GM19238 (cell line): ENCODE results near the gene APEH.

ENCODE experiments used
- DNase-seq: peaks from one replicate; pipeline ENCODE4 v3.0.0; 2011; ENCODE audit warnings: low spot score; ENCODE audit not compliant: insufficient read length

APEH gene

GRCh38 chr3:49673715-49674496 is at the start of gene APEH:
APEH (plus strand) TSS chr3:49674351; CDS start chr3:49674402, 51 bp downstream.
- peak; percentile 97 for DNase-seq

GRCh38 chr3:49625071-49625470 is 49.1 kb upstream of the APEH start:
- no peak for DNase-seq

- no peak for DNase-seq
Measured at GRCh38 chr3:49626101-49626581, 48.0 kb upstream of the APEH start.

- DNase-seq, result no peak
Measured at GRCh38 chr3:49626796-49627195, 47.4 kb upstream of the APEH start.

- no peak for DNase-seq
Measured at GRCh38 chr3:49627634-49628033, 46.5 kb upstream of the APEH start.

GRCh38 chr3:49628249-49628648 is 45.9 kb upstream of the APEH start:
- DNase-seq, result no peak

GRCh38 chr3:49629451-49629850 is 44.7 kb upstream of the APEH start:
- no peak for DNase-seq

- DNase-seq, result no peak
Measured at GRCh38 chr3:49629866-49630265, 44.3 kb upstream of the APEH start.

GRCh38 chr3:49630784-49631183 is 43.4 kb upstream of the APEH start:
- DNase-seq, result no peak

GRCh38 chr3:49634736-49635135 is 39.4 kb upstream of the APEH start:
- DNase-seq, result no peak

- DNase-seq, result no peak
Measured at GRCh38 chr3:49636883-49637609, 37.1 kb upstream of the APEH start.

- no peak for DNase-seq
Measured at GRCh38 chr3:49638445-49638844, 35.7 kb upstream of the APEH start.

GRCh38 chr3:49639551-49639950 is 34.6 kb upstream of the APEH start:
- no peak for DNase-seq

- no peak for DNase-seq
Measured at GRCh38 chr3:49641292-49641691, 32.9 kb upstream of the APEH start.

- no peak for DNase-seq
Measured at GRCh38 chr3:49641921-49642707, 32.0 kb upstream of the APEH start.

GRCh38 chr3:49642708-49643145 is 31.4 kb upstream of the APEH start:
- no peak for DNase-seq

- DNase-seq, result no peak
Measured at GRCh38 chr3:49644684-49645083, 29.5 kb upstream of the APEH start.

- DNase-seq, result no peak
Measured at GRCh38 chr3:49646236-49646635, 27.9 kb upstream of the APEH start.

GRCh38 chr3:49647741-49648140 is 26.4 kb upstream of the APEH start:
- DNase-seq, result no peak

GRCh38 chr3:49648354-49649019 is 25.7 kb upstream of the APEH start:
- DNase-seq, result no peak

GRCh38 chr3:49649576-49649975 is 24.6 kb upstream of the APEH start:
- DNase-seq, result no peak
